Measurements from ENCODE around the gene PIANP. TPM values are rescaled to one million over a fixed set of nuclear protein-coding genes. Genes with fewer than 3 reads are reported as not detected.

PIANP gene
- total and polyA plus RNA-seq, 2 of the 4 experiments (the other 2 are of a cell fraction), result 0.18 to 6.8 TPM

- Histone ChIP-seq H3K23ac (ENCODE audit: low read depth, low read length) (no peak overlapping the region), H2AFZ (replicated peaks; ENCODE audit: low read length, poor library complexity) (no peak overlapping the region), H3K18ac (ENCODE audit: low read depth, low read length) (no peak overlapping the region), H2AK9ac (replicated peaks; ENCODE audit: low read depth, low read length, poor library complexity) (no peak overlapping the region), H3K9ac (ENCODE audit: low read depth, low read length) (no peak overlapping the region), H4K8ac (ENCODE audit: low read depth in 2 of 2, low read length in 2 of 2) (no peak overlapping the region), H3K79me1 (ENCODE audit: low read depth in 1 of 2, low read length in 2 of 2) (peaks cover 8 to 9% of the 10 kb centered on the region in 2 experiments), H2BK15ac (ENCODE audit: low read depth, low read length) (no peak overlapping the region), H2BK5ac (ENCODE audit: low read depth, low read length, poor library complexity, severe bottlenecking) (no peak overlapping the region), H2AK5ac (ENCODE audit: low read depth, low read length) (no peak overlapping the region), H4K91ac (ENCODE audit: insufficient read depth, low read depth, low read length) (no peak overlapping the region), H3K9me3 (ENCODE audit: control insufficient read depth, insufficient read depth, low read length) (no peaks in the 10 kb centered on the region), H3K4me3 (ENCODE audit: insufficient read depth, low read depth, low read length) (no peak overlapping the region), H3K27me3 (ENCODE audit: control insufficient read depth, insufficient read depth, low read length) (no peaks in the 10 kb centered on the region), H2BK20ac (ENCODE audit: low read depth, low read length) (no peak overlapping the region), H4K20me1 (ENCODE audit: insufficient read depth, low read length) (no peaks in the 10 kb centered on the region), H3K9me1 (ENCODE audit: insufficient read depth, low read length) (no peaks in the 10 kb centered on the region), H3K4ac (ENCODE audit: low read depth, low read length) (no peak overlapping the region), H3K14ac (replicated peaks; ENCODE audit: low read depth, low read length) (no peak overlapping the region), H3K36me3 (ENCODE audit: control insufficient read depth, insufficient read depth, low read length) (peaks cover 48% of the 10 kb centered on the region), H3K27ac (ENCODE audit: insufficient read depth, low read length) (no peak overlapping the region), H3K4me1 (ENCODE audit: control insufficient read depth, insufficient read depth, low read length) (no peaks in the 10 kb centered on the region), H2BK120ac (ENCODE audit: low read depth, low read length) (no peak overlapping the region), H3K56ac (ENCODE audit: extremely low read depth, insufficient read depth, low read length) (no peak overlapping the region), H4K5ac (ENCODE audit: low read depth, low read length) (no peak overlapping the region), H3K4me2 (ENCODE audit: low read depth, low read length) (no peak overlapping the region)
- dilution Hi-C loops (cut with HindIII; ENCODE audit: low sequenced_read_pairs, unreplicated experiment) (no loop called here), in situ Hi-C loops (cut with MboI; ENCODE audit: low sequenced_read_pairs) (no loop called here), intact Hi-C loops (cut with micrococcal nuclease) (no loop called here)
- POLR2A ChIA-PET (ENCODE audit: unreplicated experiment), result no interaction called here
- no peak for ATAC-seq (ENCODE audit: low read depth)
- TF ChIP-seq ELK1 (IDR thresholded peaks at IDR 0.05; ENCODE audit: borderline replicate concordance, low read depth, low read length) (no peak), USF2 (IDR thresholded peaks at IDR 0.05; ENCODE audit: low read depth, low read length) (no peak), MAFK (IDR thresholded peaks at IDR 0.05; ENCODE audit: low read depth, low read length) (no peak), FOS (IDR thresholded peaks at IDR 0.05; ENCODE audit: low read depth, low read length) (no peak), RCOR1 (IDR thresholded peaks at IDR 0.05; ENCODE audit: insufficient replicate concordance, low read length) (no peak), RFX5 (IDR thresholded peaks at IDR 0.05; ENCODE audit: low read depth, low read length) (no peak), RAD21 (IDR thresholded peaks at IDR 0.05; ENCODE audit: low read length) (no peak), BHLHE40 (IDR thresholded peaks at IDR 0.05; ENCODE audit: low read depth, low read length) (no peak), CTCF (conservative IDR thresholded peaks at IDR 0.05; ENCODE audit: low read depth, low read length) (no peak)
- 100% methylated on average over 2 of the region's 5 CpGs; no CpG with 5 or more reads in 1 of the 2 experiments for WGBS, 2 experiments (ENCODE audit: extremely low coverage in 2 of 2, insufficient read length in 1 of 2)
- CTCF ChIA-PET, result interaction anchor here (0.6 to 0.7 kb wide), 3 partner anchors 14 to 459 kb away, joined by 3 to 4 read pairs (median 3); no protein-coding TSS in a partner anchor
- no TSS peak for BruUV-seq (replicated peaks)
- no peak for DNase-seq
Measured at GRCh38 chr12:6653987-6654386, 46.6 kb downstream of the PIANP start.

Data from IMR-90 (cell line).